HEK293 (cell line): ENCODE results near the gene C19orf33.

ENCODE experiments used
- EGR2 ChIP-seq: fragments of 450-650 bp; formaldehyde crosslinking; IDR thresholded peaks from 2 replicates; pipeline ENCODE4 v1.5.1; 2016; ENCODE audit warnings: low read depth, missing biosample characterization, missing genetic modification characterization
- PRDM1 ChIP-seq: fragments of 450-650 bp; formaldehyde crosslinking; IDR thresholded peaks from 2 replicates; pipeline ENCODE4; 2016; ENCODE audit warnings: missing biosample characterization, missing genetic modification characterization
- SP2 ChIP-seq: fragments of 450-650 bp; formaldehyde crosslinking; IDR thresholded peaks from 2 replicates; pipeline ENCODE4 v1.5.1; 2016; ENCODE audit warnings: missing biosample characterization, missing genetic modification characterization
- YY2 ChIP-seq: fragments of 450-650 bp; formaldehyde crosslinking; IDR thresholded peaks from 2 replicates; pipeline ENCODE4 v1.5.1; 2016; ENCODE audit warnings: missing biosample characterization, missing genetic modification characterization
- ZBTB48 ChIP-seq: fragments of 450-650 bp; formaldehyde crosslinking; IDR thresholded peaks from 2 replicates; pipeline ENCODE4 v1.5.1; 2016; ENCODE audit warnings: missing biosample characterization, missing genetic modification characterization
- ZBTB7A ChIP-seq: fragments of 450-650 bp; formaldehyde crosslinking; IDR thresholded peaks from 2 replicates; pipeline ENCODE4 v1.5.1; 2016; ENCODE audit warnings: low read depth, missing biosample characterization, missing genetic modification characterization
- ZEB2 ChIP-seq: fragments of 450-650 bp; formaldehyde crosslinking; IDR thresholded peaks from 2 replicates; pipeline ENCODE4 v1.5.1; 2016; ENCODE audit warnings: missing biosample characterization, missing genetic modification characterization
- ZNF350 ChIP-seq: fragments of 450-650 bp; formaldehyde crosslinking; IDR thresholded peaks from 2 replicates; pipeline ENCODE4 v1.5.0; 2017; ENCODE audit warnings: missing biosample characterization, mild to moderate bottlenecking, missing genetic modification characterization
- ZNF423 ChIP-seq: fragments of 450-650 bp; formaldehyde crosslinking; IDR thresholded peaks from 2 replicates; pipeline ENCODE4 v1.5.1; 2016; ENCODE audit warnings: missing biosample characterization, missing genetic modification characterization
- ZNF596 ChIP-seq: fragments of 450-650 bp; IDR thresholded peaks from 2 replicates; pipeline ENCODE4 v1.5.0; 2018; ENCODE audit warnings: missing biosample characterization, mild to moderate bottlenecking, missing genetic modification characterization, moderate library complexity
- ZNF830 ChIP-seq: fragments of 450-650 bp; IDR thresholded peaks from 2 replicates; pipeline ENCODE4 v1.5.0; 2018; ENCODE audit warnings: missing biosample characterization, missing genetic modification characterization, low read depth, mild to moderate bottlenecking, moderate library complexity
- TF ChIP-seq, protein P1 (sequence below): fragments of 450-650 bp; formaldehyde crosslinking; IDR thresholded peaks from 2 replicates; pipeline ENCODE4 v1.5.1; 2016; ENCODE audit warnings: missing biosample characterization, missing genetic modification characterization
- TF ChIP-seq, protein P2 (sequence below): fragments of 450-650 bp; formaldehyde crosslinking; IDR thresholded peaks from 2 replicates; pipeline ENCODE4 v1.5.1; 2017; ENCODE audit warnings: missing biosample characterization, missing genetic modification characterization
- TF ChIP-seq, protein P3 (sequence below): fragments of 450-650 bp; formaldehyde crosslinking; IDR thresholded peaks from 2 replicates; pipeline ENCODE4; 2016; ENCODE audit warnings: missing biosample characterization, missing genetic modification characterization
- TF ChIP-seq, protein P4 (sequence below): fragments of 450-650 bp; formaldehyde crosslinking; optimal IDR thresholded peaks from 2 replicates; pipeline ENCODE3; 2016; ENCODE audit warnings: missing biosample characterization, mild to moderate bottlenecking, missing genetic modification characterization
- TF ChIP-seq, protein P5 (sequence below): fragments of 450-650 bp; formaldehyde crosslinking; IDR thresholded peaks from 2 replicates; pipeline ENCODE4 v1.5.1; 2017; ENCODE audit warnings: missing biosample characterization, missing genetic modification characterization
- TF ChIP-seq, protein P6 (sequence below): fragments of 450-650 bp; formaldehyde crosslinking; IDR thresholded peaks from 2 replicates; pipeline ENCODE4 v1.5.1; 2016; ENCODE audit warnings: missing biosample characterization, missing genetic modification characterization
- TF ChIP-seq, protein P7 (sequence below): fragments of 450-650 bp; formaldehyde crosslinking; IDR thresholded peaks from 2 replicates; pipeline ENCODE4 v1.5.1; 2016; ENCODE audit warnings: missing biosample characterization, missing genetic modification characterization

C19orf33 gene

DNA sequence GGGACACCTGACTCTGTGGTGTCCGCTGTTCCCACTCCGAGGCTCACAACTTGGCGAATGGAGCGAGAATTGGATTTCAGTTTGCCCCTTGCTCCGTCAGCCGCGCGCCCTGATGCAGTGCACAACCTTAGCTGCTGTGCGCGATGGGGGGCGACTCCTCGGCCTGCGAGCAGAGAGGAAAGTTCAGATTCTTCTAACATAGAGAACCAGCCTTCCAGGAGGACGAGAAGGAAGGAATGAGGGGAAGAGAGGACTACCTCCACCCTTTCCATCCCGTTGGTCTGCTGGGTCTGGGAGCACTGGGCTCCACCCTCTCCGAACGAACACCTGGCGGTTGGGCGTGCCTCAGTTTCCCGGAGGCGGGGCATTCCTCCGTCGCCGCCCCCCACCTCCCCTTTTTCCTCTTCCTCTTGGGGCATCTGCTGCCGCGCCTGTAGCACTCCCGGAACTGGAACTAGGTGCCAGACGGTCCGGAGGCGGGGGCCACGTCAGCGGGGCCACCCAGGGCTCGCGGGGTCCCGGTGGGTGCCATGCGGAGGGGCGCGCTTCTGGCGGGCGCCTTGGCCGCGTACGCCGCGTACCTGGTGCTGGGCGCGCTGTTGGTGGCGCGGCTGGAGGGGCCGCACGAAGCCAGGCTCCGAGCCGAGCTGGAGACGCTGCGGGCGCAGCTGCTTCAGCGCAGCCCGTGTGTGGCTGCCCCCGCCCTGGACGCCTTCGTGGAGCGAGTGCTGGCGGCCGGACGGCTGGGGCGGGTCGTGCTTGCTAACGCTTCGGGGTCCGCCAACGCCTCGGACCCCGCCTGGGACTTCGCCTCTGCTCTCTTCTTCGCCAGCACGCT is 15.6 kb downstream of the C19orf33 start, which contains the start of gene KCNK6 (continued):
- TF ChIP-seq ZNF830 (tag by site-specific recombination) (no peak), ZEB2 (tag by site-specific recombination) (no peak), ZNF596 (tag by site-specific recombination) (peak; percentile 7; the same call in 1 of the 2 replicates), ZNF423 (tag by site-specific recombination) (peak; percentile 43; the same call in 1 of the 2 replicates), SP2 (tag by site-specific recombination) (peak; percentile 64), ZBTB7A (tag by site-specific recombination) (no peak), ZNF350 (tag by site-specific recombination) (no peak), YY2 (tag by site-specific recombination) (0 out of 2 replicates have a peak, but pooled peaks have one; percentile 16), ZBTB48 (tag by site-specific recombination) (no peak), EGR2 (peak; percentile 67), PRDM1 (tag by site-specific recombination) (no peak)
- TF ChIP-seq, protein P1, sequence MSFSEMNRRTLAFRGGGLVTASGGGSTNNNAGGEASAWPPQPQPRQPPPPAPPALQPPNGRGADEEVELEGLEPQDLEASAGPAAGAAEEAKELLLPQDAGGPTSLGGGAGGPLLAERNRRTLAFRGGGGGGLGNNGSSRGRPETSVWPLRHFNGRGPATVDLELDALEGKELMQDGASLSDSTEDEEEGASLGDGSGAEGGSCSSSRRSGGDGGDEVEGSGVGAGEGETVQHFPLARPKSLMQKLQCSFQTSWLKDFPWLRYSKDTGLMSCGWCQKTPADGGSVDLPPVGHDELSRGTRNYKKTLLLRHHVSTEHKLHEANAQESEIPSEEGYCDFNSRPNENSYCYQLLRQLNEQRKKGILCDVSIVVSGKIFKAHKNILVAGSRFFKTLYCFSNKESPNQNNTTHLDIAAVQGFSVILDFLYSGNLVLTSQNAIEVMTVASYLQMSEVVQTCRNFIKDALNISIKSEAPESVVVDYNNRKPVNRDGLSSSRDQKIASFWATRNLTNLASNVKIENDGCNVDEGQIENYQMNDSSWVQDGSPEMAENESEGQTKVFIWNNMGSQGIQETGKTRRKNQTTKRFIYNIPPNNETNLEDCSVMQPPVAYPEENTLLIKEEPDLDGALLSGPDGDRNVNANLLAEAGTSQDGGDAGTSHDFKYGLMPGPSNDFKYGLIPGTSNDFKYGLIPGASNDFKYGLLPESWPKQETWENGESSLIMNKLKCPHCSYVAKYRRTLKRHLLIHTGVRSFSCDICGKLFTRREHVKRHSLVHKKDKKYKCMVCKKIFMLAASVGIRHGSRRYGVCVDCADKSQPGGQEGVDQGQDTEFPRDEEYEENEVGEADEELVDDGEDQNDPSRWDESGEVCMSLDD = no peak
- TF ChIP-seq, protein P2, sequence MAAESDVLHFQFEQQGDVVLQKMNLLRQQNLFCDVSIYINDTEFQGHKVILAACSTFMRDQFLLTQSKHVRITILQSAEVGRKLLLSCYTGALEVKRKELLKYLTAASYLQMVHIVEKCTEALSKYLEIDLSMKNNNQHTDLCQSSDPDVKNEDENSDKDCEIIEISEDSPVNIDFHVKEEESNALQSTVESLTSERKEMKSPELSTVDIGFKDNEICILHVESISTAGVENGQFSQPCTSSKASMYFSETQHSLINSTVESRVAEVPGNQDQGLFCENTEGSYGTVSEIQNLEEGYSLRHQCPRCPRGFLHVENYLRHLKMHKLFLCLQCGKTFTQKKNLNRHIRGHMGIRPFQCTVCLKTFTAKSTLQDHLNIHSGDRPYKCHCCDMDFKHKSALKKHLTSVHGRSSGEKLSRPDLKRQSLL (tag by site-specific recombination) = 0 out of 2 replicates have a peak, but pooled peaks have one; percentile 6
- TF ChIP-seq, protein P3, sequence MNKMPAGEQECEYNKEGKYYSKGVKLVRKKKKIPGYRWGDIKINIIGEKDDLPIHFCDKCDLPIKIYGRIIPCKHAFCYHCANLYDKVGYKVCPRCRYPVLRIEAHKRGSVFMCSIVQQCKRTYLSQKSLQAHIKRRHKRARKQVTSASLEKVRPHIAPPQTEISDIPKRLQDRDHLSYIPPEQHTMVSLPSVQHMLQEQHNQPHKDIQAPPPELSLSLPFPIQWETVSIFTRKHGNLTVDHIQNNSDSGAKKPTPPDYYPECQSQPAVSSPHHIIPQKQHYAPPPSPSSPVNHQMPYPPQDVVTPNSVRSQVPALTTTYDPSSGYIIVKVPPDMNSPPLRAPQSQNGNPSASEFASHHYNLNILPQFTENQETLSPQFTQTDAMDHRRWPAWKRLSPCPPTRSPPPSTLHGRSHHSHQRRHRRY = no peak
- TF ChIP-seq, protein P4, sequence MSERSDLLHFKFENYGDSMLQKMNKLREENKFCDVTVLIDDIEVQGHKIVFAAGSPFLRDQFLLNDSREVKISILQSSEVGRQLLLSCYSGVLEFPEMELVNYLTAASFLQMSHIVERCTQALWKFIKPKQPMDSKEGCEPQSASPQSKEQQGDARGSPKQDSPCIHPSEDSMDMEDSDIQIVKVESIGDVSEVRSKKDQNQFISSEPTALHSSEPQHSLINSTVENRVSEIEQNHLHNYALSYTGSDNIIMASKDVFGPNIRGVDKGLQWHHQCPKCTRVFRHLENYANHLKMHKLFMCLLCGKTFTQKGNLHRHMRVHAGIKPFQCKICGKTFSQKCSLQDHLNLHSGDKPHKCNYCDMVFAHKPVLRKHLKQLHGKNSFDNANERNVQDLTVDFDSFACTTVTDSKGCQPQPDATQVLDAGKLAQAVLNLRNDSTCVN (tag by site-specific recombination) = peak; percentile 70
- TF ChIP-seq, protein P5, sequence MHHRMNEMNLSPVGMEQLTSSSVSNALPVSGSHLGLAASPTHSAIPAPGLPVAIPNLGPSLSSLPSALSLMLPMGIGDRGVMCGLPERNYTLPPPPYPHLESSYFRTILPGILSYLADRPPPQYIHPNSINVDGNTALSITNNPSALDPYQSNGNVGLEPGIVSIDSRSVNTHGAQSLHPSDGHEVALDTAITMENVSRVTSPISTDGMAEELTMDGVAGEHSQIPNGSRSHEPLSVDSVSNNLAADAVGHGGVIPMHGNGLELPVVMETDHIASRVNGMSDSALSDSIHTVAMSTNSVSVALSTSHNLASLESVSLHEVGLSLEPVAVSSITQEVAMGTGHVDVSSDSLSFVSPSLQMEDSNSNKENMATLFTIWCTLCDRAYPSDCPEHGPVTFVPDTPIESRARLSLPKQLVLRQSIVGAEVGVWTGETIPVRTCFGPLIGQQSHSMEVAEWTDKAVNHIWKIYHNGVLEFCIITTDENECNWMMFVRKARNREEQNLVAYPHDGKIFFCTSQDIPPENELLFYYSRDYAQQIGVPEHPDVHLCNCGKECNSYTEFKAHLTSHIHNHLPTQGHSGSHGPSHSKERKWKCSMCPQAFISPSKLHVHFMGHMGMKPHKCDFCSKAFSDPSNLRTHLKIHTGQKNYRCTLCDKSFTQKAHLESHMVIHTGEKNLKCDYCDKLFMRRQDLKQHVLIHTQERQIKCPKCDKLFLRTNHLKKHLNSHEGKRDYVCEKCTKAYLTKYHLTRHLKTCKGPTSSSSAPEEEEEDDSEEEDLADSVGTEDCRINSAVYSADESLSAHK (tag by site-specific recombination) = no peak
- TF ChIP-seq, protein P6, sequence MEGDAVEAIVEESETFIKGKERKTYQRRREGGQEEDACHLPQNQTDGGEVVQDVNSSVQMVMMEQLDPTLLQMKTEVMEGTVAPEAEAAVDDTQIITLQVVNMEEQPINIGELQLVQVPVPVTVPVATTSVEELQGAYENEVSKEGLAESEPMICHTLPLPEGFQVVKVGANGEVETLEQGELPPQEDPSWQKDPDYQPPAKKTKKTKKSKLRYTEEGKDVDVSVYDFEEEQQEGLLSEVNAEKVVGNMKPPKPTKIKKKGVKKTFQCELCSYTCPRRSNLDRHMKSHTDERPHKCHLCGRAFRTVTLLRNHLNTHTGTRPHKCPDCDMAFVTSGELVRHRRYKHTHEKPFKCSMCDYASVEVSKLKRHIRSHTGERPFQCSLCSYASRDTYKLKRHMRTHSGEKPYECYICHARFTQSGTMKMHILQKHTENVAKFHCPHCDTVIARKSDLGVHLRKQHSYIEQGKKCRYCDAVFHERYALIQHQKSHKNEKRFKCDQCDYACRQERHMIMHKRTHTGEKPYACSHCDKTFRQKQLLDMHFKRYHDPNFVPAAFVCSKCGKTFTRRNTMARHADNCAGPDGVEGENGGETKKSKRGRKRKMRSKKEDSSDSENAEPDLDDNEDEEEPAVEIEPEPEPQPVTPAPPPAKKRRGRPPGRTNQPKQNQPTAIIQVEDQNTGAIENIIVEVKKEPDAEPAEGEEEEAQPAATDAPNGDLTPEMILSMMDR (tag by site-specific recombination) = peak; percentile 6; the same call in 1 of the 2 replicates
- TF ChIP-seq, protein P7, sequence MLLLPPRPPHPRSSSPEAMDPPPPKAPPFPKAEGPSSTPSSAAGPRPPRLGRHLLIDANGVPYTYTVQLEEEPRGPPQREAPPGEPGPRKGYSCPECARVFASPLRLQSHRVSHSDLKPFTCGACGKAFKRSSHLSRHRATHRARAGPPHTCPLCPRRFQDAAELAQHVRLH (tag by site-specific recombination) = no peak
